BJ (cell line): ENCODE data around the gene HSPA13. TPM values are rescaled to one million over a fixed set of nuclear protein-coding genes. Genes with fewer than 3 reads are reported as not detected.

Experiments used
- CTCF ChIA-PET: fragments of 350-600 bp; formaldehyde crosslinking; extraction: SDS; loops from one replicate; lab custom pipeline; 2021; ENCODE audit warnings: antibody characterized with exemption, inconsistent platforms; lab: Yijun Ruan, JAX
- POLR2A ChIA-PET: fragments of 300-600 bp; sonication (Branson Sonifier 250); formaldehyde crosslinking; extraction: SDS; loops from one replicate; lab custom pipeline; 2021; ENCODE audit warnings: antibody characterized with exemption; lab: Charles Lee
- DNase-seq: peaks from one replicate; pipeline ENCODE4 v3.0.0-alpha.2; 2011; ENCODE audit warnings: low read depth
- H3K27me3 ChIP-seq: 2 replicates; pipeline ENCODE4 v1.6.0; 2011; ENCODE audit warnings: low read length; ENCODE audit not compliant: control insufficient read depth, insufficient read depth
- H3K36me3 ChIP-seq: 2 replicates; pipeline ENCODE4 v1.5.1; 2011; ENCODE audit warnings: low read length; ENCODE audit not compliant: control insufficient read depth, insufficient read depth
- H3K4me3 ChIP-seq: 2 replicates; pipeline ENCODE4 v1.5.1; 2011; ENCODE audit warnings: low read depth, mild to moderate bottlenecking, control low read depth, low read length
- CTCF ChIP-seq: IDR thresholded peaks from 2 replicates; pipeline ENCODE4 v1.5.1; 2011; ENCODE audit warnings: low read depth, mild to moderate bottlenecking, control low read depth, inconsistent platforms, low read length, moderate library complexity; ENCODE audit not compliant: insufficient read depth
- polyA plus RNA-seq: library from polyadenylated mRNA; depleted of rRNA; stranded (reverse); fragments of >200 nt; gene quantifications from 2 replicates; pipeline ENCODE4 v1.2.3, GENCODE V29; 2011

Gene HSPA13
- polyA plus RNA-seq, 1 experiment, result 15.2 TPM

DNA sequence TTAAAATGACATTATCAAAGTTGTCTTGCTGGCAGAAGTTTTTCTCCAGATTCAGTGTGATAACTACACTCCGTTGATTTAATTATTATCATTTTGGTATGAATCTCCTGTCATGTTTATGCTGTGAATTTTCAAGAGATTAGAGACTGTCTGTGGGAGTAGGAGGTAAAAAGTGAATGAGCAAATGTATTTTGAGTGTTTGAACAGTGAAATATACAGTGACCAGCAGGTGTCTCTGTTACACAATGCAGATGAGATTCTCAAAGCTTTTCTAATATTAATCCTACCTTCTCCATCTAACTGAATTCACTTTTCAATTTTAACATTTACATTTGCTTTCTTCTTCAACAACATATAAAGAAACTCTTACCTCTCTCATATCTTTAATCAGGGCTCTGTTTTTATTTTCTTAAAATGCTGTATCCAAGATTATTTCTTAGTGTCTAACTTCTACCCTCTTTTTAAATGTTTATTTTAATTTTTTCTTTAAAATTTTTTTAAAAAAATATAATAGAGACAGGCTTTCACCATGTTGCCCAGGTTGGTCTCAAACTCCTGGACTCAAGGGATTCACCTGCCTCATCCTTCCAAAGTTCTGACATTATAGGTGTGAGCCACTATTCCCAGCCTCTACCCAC lies 20.9 kb upstream of the HSPA13 start:
- POLR2A ChIA-PET, result no interaction called here
- TF ChIP-seq CTCF, result peak; percentile 51
- Histone ChIP-seq H3K36me3 (no peaks in the 10 kb centered on the region), H3K4me3 (no peak overlapping the region), H3K27me3 (no peaks in the 10 kb centered on the region)
- no peak for DNase-seq
- CTCF ChIA-PET, result interaction anchor here (0.6 to 2.3 kb wide), 6 partner anchors 16 to 1079 kb away, joined by 3 to 11 read pairs (median 3); no protein-coding TSS in a partner anchor

- DNase-seq, result no peak
- ChIA-PET CTCF (interaction anchor here (0.6 kb wide), 1 partner anchor 819 kb away, joined by 3 read pairs; no protein-coding TSS in a partner anchor), POLR2A (no interaction called here)
- Histone ChIP-seq H3K36me3 (no peaks in the 10 kb centered on the region), H3K4me3 (no peak overlapping the region), H3K27me3 (no peaks in the 10 kb centered on the region)
- TF ChIP-seq CTCF, result no peak
Observed at GRCh38 chr21:14401217-14401616, 18.3 kb upstream of the HSPA13 start.

GRCh38 chr21:14388282-14388681 lies 5.3 kb upstream of the HSPA13 start:
- H3K4me3 ChIP-seq, result no peak overlapping the region
- no peak for TF ChIP-seq CTCF
- DNase-seq, result no peak
- H3K36me3 ChIP-seq, result no peaks in the 10 kb centered on the region
- ChIA-PET POLR2A (no interaction called here), CTCF (interaction anchor here (0.7 kb wide), 1 partner anchor 415 kb away, joined by 4 read pairs; no protein-coding TSS in a partner anchor)
- H3K27me3 ChIP-seq, result no peaks in the 10 kb centered on the region

DNA sequence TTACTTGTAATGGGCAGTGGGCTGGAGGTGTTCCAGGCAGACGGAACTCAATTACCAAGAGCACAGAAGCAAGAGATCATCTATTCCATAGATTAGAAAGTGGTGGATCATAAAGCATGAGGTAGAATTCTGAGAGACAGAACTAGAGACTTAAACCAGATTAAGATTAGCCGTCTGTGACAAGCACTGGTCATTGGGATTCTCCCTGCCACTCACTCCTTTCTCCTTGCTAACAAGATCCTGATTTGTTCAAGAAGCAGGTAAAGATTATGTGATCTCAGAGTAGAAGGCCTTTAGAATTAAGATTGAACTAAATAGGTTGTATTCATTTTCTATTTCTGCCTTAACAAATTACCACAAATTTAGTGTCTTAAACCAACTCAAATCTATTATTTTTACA lies 1.5 kb upstream of the HSPA13 start:
- H3K36me3 ChIP-seq, result no peaks in the 10 kb centered on the region
- ChIA-PET POLR2A (no interaction called here), CTCF (no interaction called here)
- TF ChIP-seq CTCF, result no peak
- no peak overlapping the region for H3K4me3 ChIP-seq
- no peaks in the 10 kb centered on the region for H3K27me3 ChIP-seq
- DNase-seq, result no peak

DNA sequence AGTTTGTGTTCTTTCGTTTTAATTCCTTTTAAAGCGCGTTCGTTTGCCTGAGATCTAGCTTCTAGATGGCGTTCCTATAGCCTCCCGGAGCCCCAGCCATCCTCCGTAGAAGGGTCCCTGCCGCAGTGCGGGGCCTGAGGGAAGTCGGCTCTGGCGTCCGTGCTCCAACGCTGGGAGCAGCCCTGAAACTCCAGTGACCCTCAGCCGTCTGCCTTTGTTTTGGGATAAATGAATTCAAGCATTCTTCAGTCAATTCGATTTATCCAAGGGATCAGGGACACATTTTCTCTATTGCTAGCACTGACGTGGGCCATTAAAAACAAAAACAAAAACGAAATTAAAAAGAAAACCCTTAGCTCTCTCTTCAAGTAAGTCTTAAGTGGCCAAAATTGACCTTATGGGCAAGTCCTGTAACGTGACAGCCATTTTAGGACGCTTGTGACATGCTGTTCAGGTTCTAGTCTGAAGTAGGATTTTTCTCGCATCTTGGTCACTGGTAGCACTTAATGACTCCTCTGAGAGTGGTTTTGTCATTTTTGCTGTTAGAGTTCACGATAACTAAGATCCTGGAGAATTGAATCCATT lies 742 bp upstream of the HSPA13 start:
- no peak for DNase-seq
- no peaks in the 10 kb centered on the region for H3K36me3 ChIP-seq
- peak; percentile 28; the same call in 1 of the 2 replicates for TF ChIP-seq CTCF
- H3K27me3 ChIP-seq, result no peaks in the 10 kb centered on the region
- H3K4me3 ChIP-seq, result peak overlapping the region; percentile 52
- ChIA-PET POLR2A (no interaction called here), CTCF (interaction anchor here (0.7 kb wide), 1 partner anchor 20 kb away, joined by 3 read pairs; no protein-coding TSS in a partner anchor)
